Stimulated activated CD8-positive, alpha-beta memory T cell treated with anti-CD3 and anti-CD28 coated beads, Interleukin-12 subunit alpha, Interleukin-12 subunit beta, amount 100 ng/mL, for 1 hour (primary cell): ENCODE data around the gene CD209.

Experiments used
- DNase-seq: peaks from one replicate; pipeline ENCODE4 v3.0.0-alpha.2; 2020; ENCODE audit warnings: low read depth

Gene CD209

GRCh38 chr19:7738023-7738422 lies 9.3 kb downstream of the CD209 start:
- DNase-seq: no peak

GRCh38 chr19:7737215-7737614 lies 10.1 kb downstream of the CD209 start:
- DNase-seq: no peak

GRCh38 chr19:7736148-7736547 lies 11.2 kb downstream of the CD209 start:
- no peak for DNase-seq

DNA sequence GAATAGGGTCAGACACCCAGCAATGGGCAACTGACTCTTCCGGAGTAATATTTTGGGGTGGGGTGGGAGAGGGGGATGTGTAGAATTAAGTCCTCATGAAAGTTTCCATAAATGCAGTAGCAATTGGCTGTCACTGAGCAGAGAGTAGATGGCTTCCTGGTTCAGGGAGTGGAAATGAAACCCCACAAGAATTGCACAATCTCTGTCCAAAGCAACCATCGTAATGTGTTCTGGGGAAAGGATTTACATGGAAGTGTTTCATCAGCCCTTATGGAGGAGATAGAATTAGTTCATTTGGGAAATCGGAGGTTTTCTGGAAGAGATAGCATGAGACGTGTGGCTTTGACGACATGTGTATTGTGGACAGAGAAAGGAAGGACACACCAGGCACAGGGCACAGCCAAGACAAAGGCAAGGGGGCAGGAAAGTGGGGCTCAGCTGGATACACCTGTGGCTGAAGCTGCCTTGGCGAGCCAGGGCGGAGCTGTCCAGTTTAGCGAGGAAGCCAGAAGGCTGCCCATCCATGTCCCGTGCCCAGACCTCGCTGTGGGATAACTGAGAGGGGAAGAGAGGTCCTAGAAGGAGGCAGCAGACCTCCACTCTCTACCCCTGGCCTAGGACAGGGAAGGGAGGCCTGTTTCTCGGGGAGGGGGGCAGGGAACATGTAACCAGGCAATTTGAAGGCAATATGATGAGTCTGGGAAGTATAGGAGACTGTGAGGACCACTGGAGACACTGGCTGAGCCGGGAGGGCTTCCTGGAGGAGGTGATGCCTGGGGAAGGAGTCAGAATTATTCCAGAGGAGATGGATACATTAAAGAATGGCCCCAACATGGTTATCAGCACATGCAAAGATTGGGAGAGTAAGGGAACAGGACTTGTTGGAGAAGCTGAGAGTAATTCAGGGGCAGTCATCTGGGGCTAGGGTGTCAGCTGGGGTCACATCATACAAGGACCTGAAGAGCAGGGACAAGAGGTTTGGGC lies 12.8 kb downstream of the CD209 start:
- no peak for DNase-seq

DNA sequence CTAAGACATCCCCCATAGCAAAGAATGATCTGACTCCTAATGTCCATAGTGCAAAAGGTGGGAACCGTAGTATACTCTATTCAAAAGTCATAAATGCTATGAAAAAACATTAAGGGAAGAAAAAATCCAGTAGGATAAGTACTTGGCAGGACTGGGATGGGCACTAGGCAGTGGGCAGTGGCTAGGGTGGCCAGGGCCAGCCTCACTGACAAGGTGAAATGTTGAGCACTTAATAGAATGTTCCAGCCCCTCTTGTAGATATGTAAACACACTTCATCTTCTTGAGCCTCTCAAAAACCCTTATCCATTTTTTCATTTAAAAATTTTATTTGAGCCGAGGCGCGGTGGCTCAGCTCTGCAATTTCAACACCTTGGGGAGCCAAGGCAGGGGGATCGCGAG lies 14.0 kb downstream of the CD209 start:
- DNase-seq: no peak

DNA sequence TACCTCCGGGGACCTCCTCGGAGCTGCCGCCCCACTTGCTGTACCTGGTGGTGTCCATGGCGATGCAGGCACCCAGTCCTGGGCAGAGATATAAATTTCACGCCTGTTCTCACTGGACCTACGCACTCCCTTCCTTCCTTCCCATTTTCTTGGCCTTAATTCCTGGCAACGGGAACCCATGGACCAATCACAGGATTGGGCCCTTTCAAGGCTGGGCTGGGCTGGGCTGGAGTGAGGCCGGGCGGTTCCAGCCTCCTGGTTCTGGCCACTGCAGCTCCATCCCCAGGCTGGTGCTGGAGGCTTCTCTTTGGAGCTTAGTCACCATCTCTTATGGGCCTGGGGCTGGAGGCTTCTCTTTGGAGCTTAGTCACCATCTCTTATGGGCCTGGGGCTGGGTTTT lies 15.3 kb downstream of the CD209 start, which contains the start of gene CLEC4G:
TSS of gene CLEC4G (minus strand) at position 66 of the 400 bp plus-strand sequence. CDS start at position 58, 8 bp downstream.
- no peak for DNase-seq

- no peak for DNase-seq
Observed at GRCh38 chr19:7731615-7732014, 15.7 kb downstream of the CD209 start.

- DNase-seq: no peak
Observed at GRCh38 chr19:7731218-7731595, 16.1 kb downstream of the CD209 start.

GRCh38 chr19:7730286-7731217 lies 16.8 kb downstream of the CD209 start:
- DNase-seq: no peak

- no peak for DNase-seq
Observed at GRCh38 chr19:7729831-7730285, 17.5 kb downstream of the CD209 start.

DNA sequence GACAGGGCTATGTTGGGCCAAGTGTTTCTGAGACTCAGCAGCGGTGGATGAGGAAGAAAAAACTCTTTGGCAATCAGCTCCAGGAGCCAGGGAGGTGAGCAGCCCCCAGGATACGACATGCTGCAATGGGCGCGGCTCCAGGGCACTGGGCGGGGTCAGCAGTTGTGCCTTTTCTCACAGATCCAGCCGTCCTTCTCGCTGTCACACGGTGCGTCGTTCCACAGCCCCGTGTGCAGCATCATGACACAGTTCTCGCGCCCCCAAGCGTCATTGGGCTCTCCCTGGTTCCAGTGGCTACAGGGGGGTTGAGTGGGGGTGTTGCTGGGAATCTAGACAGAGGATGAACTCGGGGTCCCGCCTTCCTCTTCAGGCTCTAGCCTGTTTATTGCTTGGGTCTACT lies 18.1 kb downstream of the CD209 start:
- DNase-seq: no peak

DNA sequence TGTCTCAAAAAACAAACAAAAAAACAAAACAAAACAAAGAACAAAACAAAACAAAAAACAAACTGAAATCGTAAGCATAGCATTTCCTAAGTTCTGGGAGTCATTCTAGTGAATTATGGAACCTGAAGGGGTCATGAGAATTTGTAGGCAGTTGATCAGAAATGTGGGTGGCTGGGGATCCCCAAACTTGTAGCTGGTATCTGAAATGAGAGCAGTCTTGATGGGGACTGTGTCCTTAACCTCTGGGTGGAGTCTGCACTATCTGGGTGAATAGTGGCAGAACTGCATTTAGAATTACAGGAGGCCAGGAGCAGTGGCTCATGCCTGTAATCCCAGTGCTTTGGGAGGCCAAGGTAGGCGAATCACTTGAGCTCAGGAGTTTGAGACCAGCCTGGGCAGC lies 21.5 kb downstream of the CD209 start:
- no peak for DNase-seq

- DNase-seq: no peak
Observed at GRCh38 chr19:7722231-7722651, 25.1 kb downstream of the CD209 start.

- DNase-seq: no peak
Observed at GRCh38 chr19:7720351-7720750, 27.0 kb downstream of the CD209 start.

GRCh38 chr19:7718668-7719067 lies 28.7 kb downstream of the CD209 start:
- DNase-seq: no peak

DNA sequence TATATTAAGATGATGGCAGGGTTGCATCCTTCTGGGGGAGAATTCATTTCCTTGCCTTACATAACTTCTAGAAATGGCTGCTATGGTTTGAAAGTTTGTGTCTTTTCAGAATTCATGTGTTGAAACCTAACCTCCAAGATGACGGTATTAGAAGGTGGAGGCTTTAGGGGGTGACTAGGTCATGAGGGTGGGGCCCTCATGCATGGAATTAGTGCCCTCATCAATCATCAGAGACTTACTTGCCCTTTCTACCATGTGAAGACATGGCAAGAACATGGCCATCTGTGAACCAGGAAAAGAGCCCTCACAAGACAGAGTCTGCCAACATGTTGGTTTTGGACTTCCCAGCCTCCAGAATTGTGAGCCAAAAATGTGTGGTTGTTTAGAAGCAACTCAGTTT lies 30.6 kb downstream of the CD209 start:
- DNase-seq: no peak

GRCh38 chr19:7715671-7716070 lies 31.7 kb downstream of the CD209 start:
- no peak for DNase-seq

DNA sequence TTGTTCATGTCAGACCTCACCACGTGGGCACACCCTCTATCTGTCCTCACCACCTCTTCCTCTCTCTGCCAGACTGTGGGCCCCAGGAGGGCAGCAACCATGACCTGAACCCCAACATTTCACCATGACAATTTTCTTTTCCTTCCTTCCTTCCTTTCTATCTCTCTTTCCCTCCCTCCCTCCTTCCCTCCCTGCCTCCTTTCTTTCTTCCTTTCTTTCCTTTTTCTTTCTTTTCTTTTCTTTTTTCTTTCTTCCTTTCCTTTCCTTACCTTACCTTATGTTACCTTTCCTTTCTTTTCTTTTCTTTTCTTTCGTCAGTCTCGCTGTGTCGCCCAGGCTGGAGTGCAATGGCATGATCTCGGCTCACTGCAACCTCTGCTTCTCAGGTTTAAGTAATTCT lies 36.7 kb downstream of the CD209 start:
- DNase-seq: no peak

- no peak for DNase-seq
Observed at GRCh38 chr19:7709932-7710460, 37.3 kb downstream of the CD209 start.

DNA sequence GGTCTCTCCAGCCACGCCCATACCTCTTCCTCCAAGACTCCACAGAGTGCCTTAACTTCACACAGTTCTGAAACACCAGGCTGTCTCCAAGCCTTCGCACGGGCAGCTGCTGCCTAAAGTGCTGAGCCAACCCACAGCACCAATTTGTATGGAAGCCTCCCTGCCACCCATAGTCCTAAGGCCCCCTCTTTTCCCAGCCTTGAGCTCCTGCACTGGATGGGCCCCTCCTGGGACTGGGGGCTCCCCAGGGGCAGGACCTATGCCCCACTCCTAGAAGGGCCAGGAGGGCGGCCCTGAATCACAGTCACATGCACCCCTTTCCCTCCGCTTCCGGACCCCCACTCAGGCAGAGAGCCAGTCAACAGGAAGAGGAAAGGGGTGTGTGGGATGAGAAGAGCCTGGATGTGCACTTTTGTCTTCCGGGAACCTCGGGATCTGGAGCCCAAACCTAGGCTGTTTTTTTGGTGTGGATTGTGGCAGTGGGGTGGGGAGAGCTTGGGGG lies 40.3 kb downstream of the CD209 start:
- no peak for DNase-seq

- no peak for DNase-seq
Observed at GRCh38 chr19:7706188-7706954, 41.0 kb downstream of the CD209 start.
